Measurements from ENCODE around the gene LPAR1.
"Not testable (repeated sequence)": the region's sequence is repeated elsewhere in the genome, so short reads cannot be mapped to it uniquely, and the experiment has no call there.

LPAR1 gene

GRCh38 chr9:110861370-110862110 lies 176.7 kb downstream of the LPAR1 start:
- DNase-seq: not testable (repeated sequence)

- DNase-seq: no peak
Observed at GRCh38 chr9:110856772-110857171, 181.5 kb downstream of the LPAR1 start.

- peak; percentile 39 for DNase-seq
Observed at GRCh38 chr9:110850401-110851135, 187.7 kb downstream of the LPAR1 start.

GRCh38 chr9:110847671-110848070 lies 190.6 kb downstream of the LPAR1 start:
- DNase-seq: peak; percentile 18

- DNase-seq: peak; percentile 23
Observed at GRCh38 chr9:110846215-110846614, 192.1 kb downstream of the LPAR1 start.

GRCh38 chr9:110844121-110844520 lies 194.1 kb downstream of the LPAR1 start:
- DNase-seq: peak; percentile 32

- peak; percentile 63 for DNase-seq
Observed at GRCh38 chr9:110842986-110843385, 195.3 kb downstream of the LPAR1 start.

- peak; percentile 21 for DNase-seq
Observed at GRCh38 chr9:110842169-110842568, 196.1 kb downstream of the LPAR1 start.

- DNase-seq: no peak
Observed at GRCh38 chr9:110837401-110838005, 200.8 kb downstream of the LPAR1 start.

GRCh38 chr9:110835859-110836271 lies 202.4 kb downstream of the LPAR1 start:
- DNase-seq: peak; percentile 62

- peak; percentile 97 for DNase-seq
Observed at GRCh38 chr9:110835404-110835803, 202.9 kb downstream of the LPAR1 start.

- DNase-seq: peak; percentile 28
Observed at GRCh38 chr9:110832926-110833325, 205.3 kb downstream of the LPAR1 start.

- no peak for DNase-seq
Observed at GRCh38 chr9:110830495-110830894, 207.8 kb downstream of the LPAR1 start.

GRCh38 chr9:110828264-110828663 lies 210.0 kb downstream of the LPAR1 start:
- peak; percentile 23 for DNase-seq

- not testable (repeated sequence) for DNase-seq
Observed at GRCh38 chr9:110826400-110826799, 211.9 kb downstream of the LPAR1 start.

GRCh38 chr9:110825950-110826349 lies 212.3 kb downstream of the LPAR1 start:
- DNase-seq: no peak

GRCh38 chr9:110825129-110825528 lies 213.1 kb downstream of the LPAR1 start:
- DNase-seq: not testable (repeated sequence)
